GM12891 (cell line): ENCODE results near the gene WDR27.

Experiments
- POLR2A ChIP-seq: IDR thresholded peaks from 2 replicates; pipeline ENCODE4 v1.6.1; 2011; ENCODE audit warnings: low read depth, low read length, control low read depth
- POLR2AphosphoS5 ChIP-seq: IDR thresholded peaks from 2 replicates; pipeline ENCODE4 v1.6.1; 2011; ENCODE audit warnings: low read depth, low read length, control low read depth
- POU2F2 ChIP-seq: IDR thresholded peaks from 2 replicates; pipeline ENCODE4 v1.6.1; 2011; ENCODE audit warnings: low read depth, mild to moderate bottlenecking, control low read depth, low read length, moderate library complexity
- SPI1 ChIP-seq: IDR thresholded peaks from 2 replicates; pipeline ENCODE4 v1.6.1; 2011; ENCODE audit warnings: low read depth, low read length, control low read depth
- TAF1 ChIP-seq: IDR thresholded peaks from 2 replicates; pipeline ENCODE4 v1.6.1; 2011; ENCODE audit warnings: low read depth, low read length, control low read depth

DNA sequence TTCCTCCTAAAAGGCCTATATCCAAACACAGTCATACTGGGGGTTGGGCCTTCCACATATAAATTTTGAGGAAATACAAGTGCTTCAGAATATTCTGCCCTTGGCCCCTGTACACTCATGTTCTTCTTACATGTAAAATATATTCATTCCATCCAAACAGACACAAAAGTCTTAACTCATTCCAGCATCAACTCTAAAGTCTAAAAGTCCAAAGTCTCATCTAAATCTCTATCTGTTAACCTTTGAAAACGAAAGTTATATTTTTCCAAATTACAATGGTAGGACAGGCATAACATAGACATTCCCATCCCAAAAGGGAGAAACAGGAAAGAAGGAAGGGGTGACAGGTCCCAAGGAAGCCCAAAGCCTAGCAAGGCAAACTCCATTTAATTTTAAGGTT, 232.8 kb downstream of the WDR27 start:
- TF ChIP-seq TAF1 (no peak), POLR2A (no peak), POLR2AphosphoS5 (no peak), SPI1 (no peak), POU2F2 (no peak)
